Testis (tissue), 2 donors: ENCODE results near the gene SLC4A8.
"Not testable (repeated sequence)": the region's sequence is repeated elsewhere in the genome, so short reads cannot be mapped to it uniquely, and the experiment has no call there.

Source experiments
- POLR2A ChIP-seq: fragments of 450-650 bp; IDR thresholded peaks from one replicate; pipeline ENCODE4 v1.6.1; 2017; ENCODE audit warnings: antibody characterized with exemption, mild to moderate bottlenecking, moderate library complexity
- TF ChIP-seq, protein P1 (sequence below), 3 experiments: fragments of 450-650 bp in 2 of 3; fragments of 200-600 bp in 1 of 3; sonication (generic) in 1 of 3; IDR thresholded peaks; one replicate each; pipeline ENCODE4 v1.5.1; 2016 to 2019; ENCODE audit warnings: antibody characterized with exemption in 3 of 3, mild to moderate bottlenecking in 2 of 3, moderate library complexity in 1 of 3

DNA sequence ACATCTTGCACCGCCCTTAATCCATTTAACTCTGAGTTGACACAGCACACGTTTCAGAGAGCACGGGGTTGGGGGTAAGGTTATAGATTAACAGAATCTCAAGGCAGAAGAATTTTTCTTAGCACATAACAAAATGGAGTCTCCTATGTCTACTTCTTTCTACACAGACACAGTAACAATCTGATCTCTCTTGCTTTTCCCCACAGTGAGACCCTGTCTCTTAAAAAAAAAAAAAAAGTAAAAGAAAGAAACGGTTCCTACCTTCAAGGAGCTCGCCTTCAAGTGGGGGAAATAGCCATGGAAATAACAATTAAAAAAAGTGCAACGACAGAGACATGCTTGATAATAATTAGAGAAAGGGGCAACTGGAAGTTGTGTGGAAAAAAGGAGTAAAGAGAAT is 30.4 kb downstream of the SLC4A8 start:
- TF ChIP-seq, protein P1, sequence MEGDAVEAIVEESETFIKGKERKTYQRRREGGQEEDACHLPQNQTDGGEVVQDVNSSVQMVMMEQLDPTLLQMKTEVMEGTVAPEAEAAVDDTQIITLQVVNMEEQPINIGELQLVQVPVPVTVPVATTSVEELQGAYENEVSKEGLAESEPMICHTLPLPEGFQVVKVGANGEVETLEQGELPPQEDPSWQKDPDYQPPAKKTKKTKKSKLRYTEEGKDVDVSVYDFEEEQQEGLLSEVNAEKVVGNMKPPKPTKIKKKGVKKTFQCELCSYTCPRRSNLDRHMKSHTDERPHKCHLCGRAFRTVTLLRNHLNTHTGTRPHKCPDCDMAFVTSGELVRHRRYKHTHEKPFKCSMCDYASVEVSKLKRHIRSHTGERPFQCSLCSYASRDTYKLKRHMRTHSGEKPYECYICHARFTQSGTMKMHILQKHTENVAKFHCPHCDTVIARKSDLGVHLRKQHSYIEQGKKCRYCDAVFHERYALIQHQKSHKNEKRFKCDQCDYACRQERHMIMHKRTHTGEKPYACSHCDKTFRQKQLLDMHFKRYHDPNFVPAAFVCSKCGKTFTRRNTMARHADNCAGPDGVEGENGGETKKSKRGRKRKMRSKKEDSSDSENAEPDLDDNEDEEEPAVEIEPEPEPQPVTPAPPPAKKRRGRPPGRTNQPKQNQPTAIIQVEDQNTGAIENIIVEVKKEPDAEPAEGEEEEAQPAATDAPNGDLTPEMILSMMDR (IDR thresholded peaks at IDR 0.05), result not testable (repeated sequence)
- not testable (repeated sequence) for TF ChIP-seq POLR2A
